HepG2 (cell line): ENCODE results near the gene CREBBP. TPM values are rescaled to one million over a fixed set of nuclear protein-coding genes. Genes with fewer than 3 reads are reported as not detected.

Experiments used
- ATAC-seq: fragments of 200-7000 bp; cut with Tn5 transposase; 3 replicates; pipeline ENCODE4 v1.9.1; 2020; ENCODE audit warnings: mild to moderate bottlenecking, moderate library complexity
- BruUV-seq: library from RNA; stranded (reverse); fragments of 400-500 nt; replicated peaks from 2 replicates; lab custom pipeline; 2021; lab: Mats Ljungman, UMichigan
- CTCF ChIA-PET: fragments of 300-600 bp; formaldehyde crosslinking; extraction: SDS; loops from one replicate; lab custom pipeline; 2021; ENCODE audit warnings: low total read pairs, inconsistent platforms, low intra/inter-chr PET ratio; lab: Yijun Ruan, JAX
- POLR2A ChIA-PET: fragments of 350-600 bp; sonication (Branson Sonifier 250); formaldehyde crosslinking; loops from one replicate; lab custom pipeline; 2020; ENCODE audit warnings: antibody characterized with exemption, inconsistent platforms; lab: Yijun Ruan, JAX
- DNase-seq: peaks from one replicate; pipeline ENCODE4 v3.0.0-alpha.2; 2015; ENCODE audit warnings: low spot score
- FAIRE-seq: peaks from 3 replicates; lab custom pipeline; 2011; peaks lifted over from hg19 to GRCh38; lab: Jason Lieb, UNC
- H2AFZ ChIP-seq: one replicate; pipeline ENCODE4 v1.6.1; 2011; ENCODE audit warnings: low read length, inconsistent platforms
- H3K27ac ChIP-seq: fragments of 300-600 bp; 3 replicates; pipeline ENCODE4 v1.8.0; 2011; ENCODE audit warnings: mixed run types, mild to moderate bottlenecking, mixed read lengths, low read length, inconsistent platforms; ENCODE audit not compliant: insufficient read depth; ENCODE audit errors: extremely low read length
- H3K27me3 ChIP-seq, 2 experiments: fragments of 200-600 bp in 1 of 2; 2 replicates in 1 of 2; 3 replicates in 1 of 2; pipeline versions ENCODE4 v1.6.0 to v1.8.0; 2011; ENCODE audit warnings: low read length in 2 of 2, mild to moderate bottlenecking in 2 of 2, moderate library complexity in 2 of 2, inconsistent platforms in 1 of 2; ENCODE audit not compliant: insufficient read depth in 2 of 2, control insufficient read depth in 1 of 2
- H3K36me3 ChIP-seq, 2 experiments: fragments of 200-600 bp in 1 of 2; replicated peaks in 1 of 2; 2 replicates in 1 of 2; 3 replicates in 1 of 2; pipeline versions ENCODE4 v1.5.1 to v1.8.0; 2011; ENCODE audit warnings: low read length in 2 of 2, inconsistent platforms in 1 of 2; ENCODE audit not compliant: insufficient read depth in 2 of 2, control insufficient read depth in 1 of 2
- H3K4me1 ChIP-seq: 2 replicates; pipeline ENCODE4 v1.5.1; 2012; ENCODE audit warnings: low read length, inconsistent platforms; ENCODE audit not compliant: insufficient read depth
- H3K4me2 ChIP-seq: 2 replicates; pipeline ENCODE4 v1.6.0; 2011; ENCODE audit warnings: low read depth, low read length, inconsistent platforms
- H3K4me3 ChIP-seq, 3 experiments: fragments of 200-600 bp in 1 of 3; sonication (generic), shearing (Covaris generic) in 1 of 3; replicated peaks in 1 of 3; 2 replicates each; pipeline ENCODE4 v1.5.1; 2011 to 2016; ENCODE audit warnings: low read length in 3 of 3, inconsistent platforms in 2 of 3, low read depth in 2 of 3, mild to moderate bottlenecking in 2 of 3, control low read depth in 1 of 3, mixed read lengths in 1 of 3; ENCODE audit not compliant: insufficient read depth in 1 of 3
- H3K79me2 ChIP-seq: one replicate; pipeline ENCODE4 v1.6.1; 2011; ENCODE audit warnings: low read length, inconsistent platforms; ENCODE audit not compliant: insufficient read depth
- H3K9ac ChIP-seq: 2 replicates; pipeline ENCODE4 v1.6.0; 2011; ENCODE audit warnings: mild to moderate bottlenecking, low read depth, low read length, inconsistent platforms; ENCODE audit not compliant: insufficient read depth
- H3K9me3 ChIP-seq: 2 replicates; pipeline ENCODE4 v1.5.1; 2012; ENCODE audit warnings: mild to moderate bottlenecking, low read length
- H4K20me1 ChIP-seq: 2 replicates; pipeline ENCODE4 v1.6.0; 2011; ENCODE audit warnings: inconsistent platforms, mild to moderate bottlenecking, low read length, moderate library complexity; ENCODE audit not compliant: insufficient read depth
- ATAD3A ChIP-seq: sonication (generic); formaldehyde crosslinking; IDR thresholded peaks from 2 replicates; pipeline ENCODE4 v1.4.0; 2020; ENCODE audit warnings: missing genetic modification reagents
- FOXO1 ChIP-seq: sonication (generic); formaldehyde crosslinking; IDR thresholded peaks from 2 replicates; pipeline ENCODE4 v1.4.0; 2020; ENCODE audit warnings: missing genetic modification reagents
- JUN ChIP-seq: sonication (generic); formaldehyde crosslinking; IDR thresholded peaks from 2 replicates; pipeline ENCODE4 v1.4.0; 2020; ENCODE audit warnings: mild to moderate bottlenecking, missing genetic modification reagents
- KLF11 ChIP-seq: IDR thresholded peaks from 2 replicates; pipeline ENCODE4 v1.6.1; 2016; ENCODE audit warnings: missing compliant biosample characterization
- KMT2B ChIP-seq: IDR thresholded peaks from 2 replicates; pipeline ENCODE4 v1.6.1; 2016; ENCODE audit warnings: missing genetic modification reagents, missing compliant biosample characterization
- MIXL1 ChIP-seq: IDR thresholded peaks from 2 replicates; pipeline ENCODE4 v1.6.1; 2016
- MNT ChIP-seq: fragments of 450-650 bp; IDR thresholded peaks from 2 replicates; pipeline ENCODE4 v1.6.1; 2016
- PBX2 ChIP-seq: IDR thresholded peaks from 2 replicates; pipeline ENCODE4 v1.6.1; 2016; ENCODE audit warnings: control low read depth
- RARG ChIP-seq: sonication (generic); formaldehyde crosslinking; IDR thresholded peaks from 2 replicates; pipeline ENCODE4 v1.4.0; 2020; ENCODE audit warnings: low read depth, mild to moderate bottlenecking, missing genetic modification reagents
- SIN3A ChIP-seq: IDR thresholded peaks from 2 replicates; pipeline ENCODE4 v1.6.1; 2011; ENCODE audit warnings: low read depth, mild to moderate bottlenecking, control low read depth, low read length, borderline replicate concordance
- SIX1 ChIP-seq: sonication (generic); formaldehyde crosslinking; IDR thresholded peaks from 2 replicates; pipeline ENCODE4 v1.4.0; 2020; ENCODE audit warnings: missing genetic modification reagents, borderline replicate concordance
- SOX6 ChIP-seq, 2 experiments: fragments of 450-650 bp in 1 of 2; sonication (generic) in 1 of 2; formaldehyde crosslinking in 1 of 2; IDR thresholded peaks; 2 replicates each; pipeline versions ENCODE4 v1.4.0 to v1.6.1; 2017 to 2020; ENCODE audit warnings: antibody characterized with exemption in 1 of 2, mild to moderate bottlenecking in 1 of 2, missing genetic modification reagents in 1 of 2
- XBP1 ChIP-seq: sonication (generic); formaldehyde crosslinking; IDR thresholded peaks from 2 replicates; pipeline ENCODE4 v1.5.0; 2020; ENCODE audit warnings: missing genetic modification reagents
- ZBTB38 ChIP-seq: sonication (generic); formaldehyde crosslinking; IDR thresholded peaks from 2 replicates; pipeline ENCODE4 v1.5.1; 2020; ENCODE audit warnings: mild to moderate bottlenecking, missing genetic modification reagents
- ZNF335 ChIP-seq: sonication (generic); formaldehyde crosslinking; IDR thresholded peaks from 2 replicates; pipeline ENCODE4 v1.4.0; 2020; ENCODE audit warnings: missing genetic modification reagents
- ZNF343 ChIP-seq: sonication (generic); formaldehyde crosslinking; IDR thresholded peaks from 2 replicates; pipeline ENCODE4 v1.4.0; 2020; ENCODE audit warnings: mild to moderate bottlenecking, missing genetic modification reagents
- ZNF431 ChIP-seq: sonication (generic); formaldehyde crosslinking; IDR thresholded peaks from 2 replicates; pipeline ENCODE4 v1.9.0; 2022; ENCODE audit warnings: missing genetic modification reagents, low read depth, mild to moderate bottlenecking, borderline replicate concordance
- ZNF556 ChIP-seq: sonication (generic); formaldehyde crosslinking; IDR thresholded peaks from 2 replicates; pipeline ENCODE4 v1.4.0; 2020; ENCODE audit warnings: mild to moderate bottlenecking, missing genetic modification reagents, borderline replicate concordance
- ZNF777 ChIP-seq: sonication (generic); formaldehyde crosslinking; IDR thresholded peaks from 2 replicates; pipeline ENCODE4 v1.4.0; 2020; ENCODE audit warnings: missing genetic modification reagents
- ZSCAN31 ChIP-seq: sonication (generic); formaldehyde crosslinking; IDR thresholded peaks from 2 replicates; pipeline ENCODE4 v1.5.0; 2020; ENCODE audit warnings: low read depth, mild to moderate bottlenecking, missing genetic modification reagents
- WGBS: methylation state at CpG from one replicate; pipeline ENCODE4 v1.1.6; 2017; ENCODE audit warnings: low lambda C conversion rate; 5-methylcytosine and 5-hydroxymethylcytosine counted together
- in situ Hi-C: cut with HindIII; loops from 2 replicates; pipeline ENCODE4 v1.10.0; 2017; ENCODE audit warnings: low pct_unique_long_range_greater_than_20kb; ENCODE audit not compliant: extremely low pct_ligation_motif_present
- intact Hi-C: fragments of 100-400 bp; cut with micrococcal nuclease; formaldehyde crosslinking; loops from one replicate; pipeline ENCODE4 v1.10.0; 2022; ENCODE audit not compliant: unreplicated experiment
- polyA plus RNA-seq, 8 experiments: library from polyadenylated mRNA; depleted of rRNA in 3 of 8; stranded (reverse) in 7 of 8; unstranded in 1 of 8; fragments of >200 nt; fragmentation: Illumina TruSeq in 4 of 8; extraction: Trizol in 4 of 8; gene quantifications; 2 replicates each; pipeline versions ENCODE4 v1.2.1 to v1.2.3, GENCODE V29; 2011 to 2016; ENCODE audit warnings: low read depth in 4 of 8, missing spikeins in 1 of 8, mixed read lengths in 1 of 8; ENCODE audit not compliant: insufficient read depth in 1 of 8
- total RNA-seq, 5 experiments: library from RNA; depleted of rRNA; stranded (reverse); fragments of >200 nt; fragmentation: Illumina TruSeq; extraction: Trizol; gene quantifications; 2 replicates each; pipeline ENCODE4 v1.2.3, GENCODE V29; 2016; ENCODE audit warnings: low read depth in 1 of 5
- TF ChIP-seq, protein P1 (sequence below): sonication (generic); formaldehyde crosslinking; IDR thresholded peaks from 2 replicates; pipeline ENCODE4 v1.4.0; 2020; ENCODE audit warnings: mild to moderate bottlenecking, missing genetic modification reagents, borderline replicate concordance
- TF ChIP-seq, protein P2 (sequence below): sonication (generic); formaldehyde crosslinking; IDR thresholded peaks from 2 replicates; pipeline ENCODE4 v1.5.0; 2020; ENCODE audit warnings: missing genetic modification reagents

The CREBBP gene
- total and polyA plus RNA-seq, 2 of the 13 experiments (the other 11 are each of a cell fraction or from before 2014, with no cell fraction given), result 5.3 to 10.4 TPM

- peak; percentile 57 for ATAC-seq
- ChIA-PET POLR2A (interaction anchor here (0.8 to 9.7 kb wide), 2 partner anchors 9 to 17 kb away, joined by 3 to 144 read pairs; no protein-coding TSS in a partner anchor), CTCF (no interaction called here)
- Histone ChIP-seq H3K36me3 (peaks cover 3 to 15% of the 10 kb centered on the region in 2 experiments; a peak in 4 of 5 replicates), H3K4me3 (peak overlapping the region in 1 of 3 experiments; percentile 43; a peak in 2 of 6 replicates), H4K20me1 (no peaks in the 10 kb centered on the region), H3K4me1 (peaks cover 55% of the 10 kb centered on the region), H2AFZ (no peak overlapping the region), H3K27ac (peak overlapping the region; percentile 70), H3K79me2 (peaks cover 80% of the 10 kb centered on the region), H3K4me2 (peak overlapping the region; percentile 56), H3K9ac (peak overlapping the region; percentile 41), H3K9me3 (no peaks in the 10 kb centered on the region), H3K27me3 (no peaks in the 10 kb centered on the region; a peak in 1 of 5 replicates)
- WGBS, result 46% methylated on average over 13 of the region's 16 CpGs
- intact Hi-C loops (no loop called here), in situ Hi-C loops (no loop called here)
- peak; percentile 36 for FAIRE-seq
- no TSS peak for BruUV-seq
- DNase-seq, result peak; percentile 66
- TF ChIP-seq ZNF431 (CRISPR knock-in tag) (no peak), KLF11 (CRISPR knock-in tag) (no peak), ZSCAN31 (no peak), RARG (CRISPR knock-in tag) (no peak), SOX6 (IDR thresholded peaks at IDR 0.05) (no peak), SOX6 (CRISPR knock-in tag; IDR thresholded peaks at IDR 0.05) (peak; percentile 37), MIXL1 (CRISPR knock-in tag) (no peak), MNT (no peak), ZNF777 (CRISPR knock-in tag) (peak; percentile 97), ZBTB38 (CRISPR knock-in tag) (peak; percentile 14; the same call in 1 of the 2 replicates), ZNF343 (CRISPR knock-in tag) (no peak), ATAD3A (CRISPR knock-in tag) (no peak), KMT2B (CRISPR knock-in tag) (no peak), SIN3A (no peak), ZNF335 (CRISPR knock-in tag) (no peak; the same call in 1 of the 2 replicates), FOXO1 (no peak; the same call in 1 of the 2 replicates), PBX2 (CRISPR knock-in tag) (no peak), ZNF556 (no peak), JUN (CRISPR knock-in tag) (no peak), SIX1 (CRISPR knock-in tag) (no peak), XBP1 (no peak)
- TF ChIP-seq, protein P1, sequence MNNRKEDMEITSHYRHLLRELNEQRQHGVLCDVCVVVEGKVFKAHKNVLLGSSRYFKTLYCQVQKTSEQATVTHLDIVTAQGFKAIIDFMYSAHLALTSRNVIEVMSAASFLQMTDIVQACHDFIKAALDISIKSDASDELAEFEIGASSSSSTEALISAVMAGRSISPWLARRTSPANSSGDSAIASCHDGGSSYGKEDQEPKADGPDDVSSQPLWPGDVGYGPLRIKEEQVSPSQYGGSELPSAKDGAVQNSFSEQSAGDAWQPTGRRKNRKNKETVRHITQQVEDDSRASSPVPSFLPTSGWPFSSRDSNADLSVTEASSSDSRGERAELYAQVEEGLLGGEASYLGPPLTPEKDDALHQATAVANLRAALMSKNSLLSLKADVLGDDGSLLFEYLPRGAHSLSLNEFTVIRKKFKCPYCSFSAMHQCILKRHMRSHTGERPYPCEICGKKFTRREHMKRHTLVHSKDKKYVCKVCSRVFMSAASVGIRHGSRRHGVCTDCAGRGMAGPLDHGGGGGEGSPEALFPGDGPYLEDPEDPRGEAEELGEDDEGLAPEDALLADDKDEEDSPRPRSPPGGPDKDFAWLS (CRISPR knock-in tag), result no peak
- TF ChIP-seq, protein P2, sequence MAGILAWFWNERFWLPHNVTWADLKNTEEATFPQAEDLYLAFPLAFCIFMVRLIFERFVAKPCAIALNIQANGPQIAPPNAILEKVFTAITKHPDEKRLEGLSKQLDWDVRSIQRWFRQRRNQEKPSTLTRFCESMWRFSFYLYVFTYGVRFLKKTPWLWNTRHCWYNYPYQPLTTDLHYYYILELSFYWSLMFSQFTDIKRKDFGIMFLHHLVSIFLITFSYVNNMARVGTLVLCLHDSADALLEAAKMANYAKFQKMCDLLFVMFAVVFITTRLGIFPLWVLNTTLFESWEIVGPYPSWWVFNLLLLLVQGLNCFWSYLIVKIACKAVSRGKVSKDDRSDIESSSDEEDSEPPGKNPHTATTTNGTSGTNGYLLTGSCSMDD (CRISPR knock-in tag), result no peak
Observed at GRCh38 chr16:3712861-3713372, 167.6 kb downstream of the CREBBP start.
